GM18867 (cell line): ENCODE results near the gene ABHD16A.

Source experiments
- ATAC-seq: cut with Tn5 transposase; IDR thresholded peaks from one replicate; pipeline ENCODE4 v1.9.1; 2021; ENCODE audit warnings: mild to moderate bottlenecking, moderate library complexity; ENCODE audit not compliant: unreplicated experiment

ABHD16A gene

DNA sequence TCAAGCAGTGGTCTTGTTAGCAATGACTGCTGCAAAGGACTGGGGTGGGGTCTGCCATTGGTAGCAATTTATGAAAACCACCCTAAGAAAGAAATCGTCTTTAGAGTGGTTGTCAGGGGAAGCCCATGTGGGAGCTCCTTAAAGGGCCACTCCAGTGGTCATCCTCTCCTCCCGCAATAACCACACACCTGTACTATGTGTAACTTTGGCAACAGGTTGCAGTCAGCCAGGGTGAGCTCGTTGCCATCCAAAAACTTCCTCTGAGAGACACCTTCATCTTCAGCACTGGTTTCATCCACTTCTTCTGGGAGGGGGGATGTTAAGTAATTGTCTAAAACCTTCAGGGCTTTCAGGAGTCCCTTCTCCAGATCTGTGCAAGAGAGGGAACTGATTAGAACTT is 28.9 kb upstream of the ABHD16A start:
- no peak for ATAC-seq

DNA sequence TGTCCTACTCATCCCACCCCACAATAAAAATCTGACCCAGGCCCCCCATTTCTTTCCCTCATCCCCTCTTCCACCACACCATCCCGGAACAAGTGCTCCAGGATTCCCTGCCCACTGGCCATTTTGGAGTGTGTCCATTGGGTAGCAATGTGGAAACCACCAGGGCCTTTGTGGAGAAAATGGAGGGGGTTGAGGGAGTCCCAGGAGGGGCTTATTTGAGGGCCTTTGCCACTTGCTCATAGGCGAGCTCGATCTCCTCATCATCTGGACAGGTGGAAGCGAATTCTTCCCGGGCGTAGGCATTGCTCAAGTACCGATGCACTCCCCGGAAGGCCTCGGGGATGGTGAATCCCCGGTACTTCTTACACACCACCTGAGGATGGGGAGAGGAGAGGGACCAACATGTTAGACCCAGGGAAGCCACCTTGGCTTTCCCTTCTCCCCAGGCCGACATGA is 27.5 kb upstream of the ABHD16A start:
- ATAC-seq, result no peak

DNA sequence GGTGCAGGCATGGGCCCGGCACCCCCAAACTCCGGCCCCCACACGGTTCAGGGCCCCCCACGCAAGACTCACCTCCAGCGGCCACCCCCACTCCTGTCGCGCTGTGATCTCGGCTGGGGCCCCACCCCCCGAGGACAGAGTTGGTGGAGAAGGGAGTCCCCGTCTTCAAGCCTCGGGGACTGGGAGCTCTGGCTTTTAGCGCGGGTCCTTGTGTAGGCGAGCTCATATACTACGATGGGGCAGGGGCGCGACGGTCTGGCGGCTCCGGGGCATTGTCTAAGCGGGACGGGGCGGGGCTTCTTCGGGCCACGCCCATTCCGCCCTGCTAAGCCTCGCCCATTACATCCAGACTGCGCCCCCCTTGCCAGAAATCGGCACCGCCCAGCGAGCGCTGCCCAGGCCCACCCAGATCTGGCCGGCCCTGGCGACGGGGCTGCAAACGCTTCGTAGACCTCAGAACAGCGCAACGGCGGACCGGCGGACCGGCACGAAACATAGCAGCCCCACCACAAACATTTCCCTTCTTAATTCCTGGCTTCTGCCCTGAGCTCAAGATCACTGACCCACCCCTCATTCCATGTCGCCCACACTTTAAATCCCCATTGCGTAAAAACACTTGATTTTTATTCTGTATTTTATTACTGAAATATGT is 27.0 kb upstream of the ABHD16A start:
- peak; percentile 35 for ATAC-seq

DNA sequence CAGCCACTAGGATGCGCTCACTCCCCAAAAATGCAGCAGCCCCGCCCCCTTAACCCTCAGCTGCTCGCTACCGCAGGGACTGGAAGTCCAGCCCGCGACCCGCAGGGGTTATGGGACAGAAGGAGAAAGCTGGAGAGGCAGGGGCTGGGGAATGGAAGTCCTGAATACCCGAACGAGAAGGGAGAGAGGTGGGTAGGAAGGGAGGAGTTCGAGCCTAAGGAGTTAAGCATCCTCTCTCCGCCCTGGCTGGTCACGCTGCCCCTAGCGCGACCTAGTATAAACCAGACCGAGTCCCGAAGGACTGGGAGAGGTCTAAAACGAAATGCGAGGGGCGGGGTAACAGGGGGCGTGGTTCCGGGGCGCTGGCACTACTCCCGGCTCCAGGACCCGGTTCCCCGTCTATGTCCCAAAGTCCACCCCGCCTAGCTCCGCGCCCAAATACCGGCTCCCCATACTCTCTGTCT is 26.4 kb upstream of the ABHD16A start:
- peak; percentile 35 for ATAC-seq

DNA sequence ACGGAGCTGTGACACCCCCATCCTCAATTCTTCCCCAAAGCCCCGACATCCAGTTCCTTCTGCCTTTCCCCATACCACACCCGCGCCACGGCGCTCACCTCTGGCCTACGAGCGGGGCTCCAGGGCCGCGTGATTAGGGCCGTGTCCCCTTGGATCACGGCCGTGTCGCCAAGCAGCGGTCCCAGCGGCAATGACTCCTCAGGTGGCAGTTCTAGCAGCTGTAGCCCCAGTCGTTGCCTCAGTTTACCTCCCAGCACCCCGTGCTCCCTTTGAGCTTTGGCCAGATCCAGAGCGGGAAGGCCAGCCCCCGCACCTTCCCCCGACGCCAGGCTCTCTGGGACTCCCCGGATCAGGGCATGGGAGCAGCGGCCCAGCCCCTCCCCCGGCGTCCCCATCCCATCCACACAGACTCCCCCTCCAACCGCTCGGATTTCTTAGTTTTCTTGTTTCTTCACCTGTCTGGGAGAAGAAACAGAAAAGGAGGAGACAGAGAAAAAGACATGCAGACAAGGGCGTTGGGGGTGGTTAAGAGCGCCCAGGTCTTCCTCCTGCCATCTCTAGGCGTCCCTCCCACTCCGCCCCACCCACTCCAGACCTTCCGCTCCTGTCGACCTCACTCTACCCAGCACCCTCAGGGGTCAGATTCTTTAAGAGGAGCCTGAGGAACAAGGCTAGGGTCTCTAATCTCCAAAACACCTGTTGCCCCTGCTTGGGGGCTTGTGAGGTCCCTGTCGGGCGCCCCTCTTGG is 25.8 kb upstream of the ABHD16A start, which contains the start of gene DDAH2:
Gene DDAH2 (minus strand): TSS at position 533 of the 748 bp plus-strand sequence. CDS start 138 bp downstream, at position 395.
- ATAC-seq, result no peak

DNA sequence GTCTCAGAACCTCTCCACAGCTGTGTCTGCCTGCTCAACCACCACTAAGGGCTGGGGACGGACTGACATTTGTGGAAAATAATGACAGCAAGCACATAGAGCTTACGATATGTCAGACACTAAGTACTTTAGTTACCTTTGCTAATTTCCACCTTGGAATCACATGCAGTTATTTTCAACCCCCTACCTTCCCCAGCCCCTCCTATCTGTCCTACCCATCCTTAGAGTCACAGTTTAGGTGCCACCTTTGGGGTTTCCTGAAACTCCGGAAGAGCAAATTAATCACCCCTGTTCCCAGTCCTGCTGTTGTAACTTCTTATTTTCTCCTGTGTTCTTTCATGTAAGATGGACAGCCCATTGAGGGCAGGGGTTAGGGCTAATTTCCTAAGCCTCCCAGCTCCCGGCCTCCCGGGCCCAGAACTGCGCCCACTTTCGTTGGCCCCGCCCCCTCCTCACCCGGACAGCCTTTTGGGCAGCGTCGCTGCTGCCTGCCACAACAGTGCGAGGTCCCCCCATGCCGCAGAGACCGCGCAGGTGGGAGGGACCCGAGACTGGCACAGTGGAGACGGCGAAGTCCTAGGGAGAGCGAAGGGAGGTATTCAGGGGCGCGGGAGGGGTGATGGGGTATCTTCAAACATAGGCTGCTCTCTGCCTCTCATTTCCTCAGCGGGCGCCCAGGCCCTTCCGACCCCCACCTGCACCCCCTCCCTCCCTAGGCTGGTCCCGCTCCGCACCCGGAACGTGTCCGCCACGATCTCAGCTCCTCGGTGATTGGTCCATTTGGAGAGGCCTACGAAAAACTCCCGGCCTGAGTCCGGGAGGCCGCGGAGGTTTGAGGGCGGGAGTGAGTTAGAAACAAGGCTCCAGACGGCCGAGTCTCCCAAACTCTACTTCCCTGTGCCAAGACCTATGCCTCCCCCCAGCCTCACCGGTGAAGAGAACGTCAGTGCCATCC is 24.9 kb upstream of the ABHD16A start:
- no peak for ATAC-seq

DNA sequence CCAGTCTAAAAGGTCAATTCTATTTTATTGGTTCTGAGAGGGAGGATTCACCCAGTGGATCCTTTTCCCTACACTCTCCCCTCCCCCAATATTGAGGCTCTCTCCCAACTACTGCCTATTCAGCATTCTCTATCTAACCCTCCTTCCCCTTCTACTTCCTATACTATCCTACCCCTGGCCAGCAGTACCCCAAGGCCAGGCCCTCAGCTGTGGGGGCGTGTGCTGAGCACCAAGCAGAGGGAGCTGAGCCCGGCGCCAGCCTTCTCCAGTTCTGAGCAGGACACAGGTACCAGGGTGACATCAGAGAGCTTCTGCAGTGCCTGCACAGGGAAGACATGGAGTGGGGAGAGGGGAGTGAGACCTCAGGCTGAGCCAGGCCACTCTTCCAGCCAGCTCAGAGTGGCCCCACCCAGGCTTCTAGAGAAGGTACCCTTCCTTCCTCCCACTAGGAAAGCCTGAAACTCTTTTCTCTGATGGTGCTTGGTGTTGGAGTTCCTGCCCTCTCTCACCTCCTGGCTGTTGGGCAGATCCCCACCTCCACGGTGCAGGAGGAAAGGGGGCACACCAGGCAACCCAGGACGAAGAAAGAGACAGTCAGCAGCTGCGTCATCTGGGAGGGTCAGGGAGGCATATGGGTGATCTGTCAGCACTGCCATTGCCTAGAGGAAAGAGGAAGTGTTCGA is 24.1 kb upstream of the ABHD16A start:
- ATAC-seq, result peak; percentile 55

DNA sequence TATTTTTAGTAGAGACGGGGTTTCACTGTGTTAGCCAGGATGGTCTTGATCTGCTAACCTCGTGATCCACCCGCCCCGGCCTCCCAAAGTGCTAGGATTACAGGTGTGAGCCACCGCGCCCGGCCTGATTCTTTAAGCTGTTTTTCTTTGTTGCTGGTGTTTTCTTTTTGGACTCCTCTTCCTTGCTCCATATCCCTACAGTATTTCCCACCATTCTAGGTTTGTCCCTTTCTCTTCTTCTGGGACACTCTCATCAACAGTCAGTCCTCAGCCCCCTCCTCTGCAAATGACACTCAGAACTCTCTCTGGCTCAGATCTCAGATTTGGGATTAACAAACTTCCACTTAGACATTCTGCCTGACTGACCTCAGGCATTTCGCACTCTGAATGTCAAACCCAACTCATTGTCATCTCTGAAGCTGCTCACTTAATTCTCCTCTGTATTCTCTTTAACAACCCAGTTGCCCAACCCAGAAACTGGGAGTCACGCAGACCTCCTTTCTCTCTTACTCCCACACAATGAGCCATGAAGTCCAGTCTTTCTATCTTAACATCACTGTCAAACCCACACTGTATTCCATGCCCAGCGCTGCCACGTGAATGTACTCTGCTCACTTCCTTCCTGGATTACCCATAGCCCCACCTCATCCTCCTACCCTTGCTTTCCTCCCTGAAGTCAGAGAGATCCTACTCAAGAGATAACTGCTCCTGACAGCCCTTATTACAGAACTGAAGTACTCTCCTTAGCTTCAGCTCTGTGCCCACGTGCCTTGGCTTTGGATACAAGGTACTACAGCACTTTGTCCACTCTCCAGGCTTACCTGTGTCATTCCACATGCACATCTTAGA is 22.6 kb upstream of the ABHD16A start:
- no peak for ATAC-seq

DNA sequence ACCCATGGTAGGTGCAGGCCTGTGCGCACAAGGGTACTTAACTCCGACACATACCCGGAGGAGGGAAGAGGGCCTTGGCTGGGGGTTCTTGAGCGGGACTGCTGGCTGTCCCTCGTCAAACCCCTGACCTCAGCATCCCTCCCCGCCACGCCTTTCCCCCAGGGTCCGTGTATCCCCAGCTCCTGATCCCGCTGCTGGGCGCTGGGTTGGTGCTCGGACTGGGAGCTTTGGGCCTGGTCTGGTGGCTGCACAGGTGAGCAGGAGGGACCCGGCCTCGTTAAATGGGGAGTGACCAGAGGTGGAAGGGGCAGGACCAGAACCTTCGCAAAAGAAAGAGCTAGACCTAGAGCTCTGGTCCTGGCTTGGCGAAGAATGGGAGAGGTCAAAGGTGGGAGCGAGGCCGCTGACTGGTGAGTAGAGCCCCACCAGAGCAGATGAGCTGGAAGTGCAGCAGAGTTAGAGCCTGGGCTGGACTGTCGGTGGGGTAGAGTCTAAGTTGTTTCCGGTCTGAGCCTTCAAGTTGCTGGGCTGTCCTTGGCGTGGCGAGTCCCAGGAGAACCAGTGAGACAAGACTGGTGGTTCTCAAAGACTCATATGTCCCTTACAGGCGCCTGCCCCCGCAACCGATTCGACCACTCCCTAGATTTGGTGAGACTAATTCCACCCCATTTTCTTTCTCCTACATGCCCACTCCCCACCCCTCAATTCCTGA is 21.0 kb upstream of the ABHD16A start:
- no peak for ATAC-seq

DNA sequence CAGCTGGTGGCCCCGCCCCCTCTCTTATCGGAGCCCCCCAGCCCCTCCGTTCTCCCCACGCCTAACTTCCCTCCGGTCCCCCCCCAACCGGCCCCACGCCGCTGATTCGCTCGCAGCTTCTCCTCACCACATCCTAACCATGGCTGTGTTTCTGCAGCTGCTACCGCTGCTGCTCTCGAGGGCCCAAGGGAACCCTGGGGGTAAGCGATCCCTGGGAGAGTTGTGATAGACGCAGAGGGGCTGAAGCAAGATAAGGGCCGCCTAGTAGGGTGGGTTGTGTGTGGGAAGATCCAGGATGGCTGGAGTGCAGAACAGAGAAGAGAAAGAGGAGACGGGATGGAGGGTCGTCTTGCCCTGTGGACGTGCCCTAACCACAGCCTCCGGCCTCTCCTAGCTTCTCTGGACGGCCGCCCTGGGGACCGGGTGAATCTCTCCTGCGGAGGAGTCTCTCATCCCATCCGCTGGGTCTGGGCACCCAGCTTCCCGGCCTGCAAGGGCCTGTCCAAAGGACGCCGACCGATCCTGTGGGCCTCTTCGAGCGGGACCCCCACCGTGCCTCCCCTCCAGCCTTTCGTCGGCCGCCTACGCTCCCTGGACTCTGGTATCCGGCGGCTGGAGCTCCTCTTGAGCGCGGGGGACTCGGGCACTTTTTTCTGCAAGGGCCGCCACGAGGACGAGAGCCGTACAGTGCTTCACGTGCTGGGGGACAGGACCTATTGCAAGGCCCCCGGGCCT is 20.3 kb upstream of the ABHD16A start, which contains the start of gene MPIG6B:
Gene MPIG6B (plus strand): TSS at position 129 of the 735 bp plus-strand sequence. CDS start 11 bp downstream, at position 140.
- ATAC-seq, result no peak

DNA sequence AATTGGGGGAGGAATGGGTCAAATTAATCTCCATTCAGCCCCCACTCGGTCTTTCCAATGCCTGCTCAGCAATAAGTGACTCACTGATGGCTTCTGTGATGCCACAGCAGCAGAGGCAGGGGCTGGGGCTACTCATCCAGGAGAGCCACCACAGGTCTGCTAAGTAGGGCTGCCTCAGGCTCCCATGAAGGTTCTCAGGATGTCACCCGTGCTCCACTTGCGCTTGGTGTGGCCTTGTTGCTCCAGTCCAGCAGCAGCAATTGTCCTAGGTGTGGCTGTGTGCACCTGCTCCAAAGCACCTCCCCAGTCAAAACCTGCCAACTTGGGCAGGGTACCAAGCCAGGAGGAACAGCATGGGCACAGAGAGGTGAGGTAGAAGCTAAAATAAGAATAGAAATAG is 19.0 kb upstream of the ABHD16A start:
- no peak for ATAC-seq

DNA sequence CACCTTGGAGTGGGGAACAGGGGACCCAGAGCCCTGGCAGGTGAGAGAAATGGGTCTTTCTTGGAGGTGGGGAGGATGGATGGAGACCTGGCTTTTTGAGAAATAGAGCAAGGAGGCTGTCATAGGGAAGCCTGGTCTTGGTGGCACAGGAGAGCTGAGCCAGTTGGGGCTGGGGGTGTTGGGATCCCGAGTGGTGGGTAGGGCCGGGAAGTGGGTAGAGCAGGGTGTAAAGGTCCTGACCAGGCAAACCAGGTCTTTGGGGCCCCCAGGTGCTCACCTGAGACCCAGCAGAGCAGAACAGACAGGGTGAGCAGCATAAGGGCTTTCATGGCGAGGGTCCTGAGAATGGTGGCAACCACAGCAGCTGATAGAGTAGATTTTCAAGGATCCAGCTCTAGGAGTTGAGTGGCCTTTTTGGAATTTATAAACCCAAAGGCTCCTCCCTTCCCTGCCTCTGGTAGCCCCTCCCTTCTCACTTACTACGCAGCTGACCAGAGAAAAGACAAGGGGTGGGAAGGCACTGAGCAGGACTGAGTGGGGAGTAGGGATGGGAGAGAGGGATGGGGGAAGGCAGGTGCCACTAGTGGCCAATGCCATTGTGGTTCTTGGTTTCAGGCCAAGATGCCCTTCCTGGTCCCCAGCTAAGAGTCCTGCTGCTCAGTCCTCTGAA is 18.4 kb upstream of the ABHD16A start, which contains the start of gene LY6G6C:
Gene LY6G6C (minus strand): TSS at position 396 of the 670 bp plus-strand sequence. CDS start 67 bp downstream, at position 329.
- ATAC-seq, result no peak

DNA sequence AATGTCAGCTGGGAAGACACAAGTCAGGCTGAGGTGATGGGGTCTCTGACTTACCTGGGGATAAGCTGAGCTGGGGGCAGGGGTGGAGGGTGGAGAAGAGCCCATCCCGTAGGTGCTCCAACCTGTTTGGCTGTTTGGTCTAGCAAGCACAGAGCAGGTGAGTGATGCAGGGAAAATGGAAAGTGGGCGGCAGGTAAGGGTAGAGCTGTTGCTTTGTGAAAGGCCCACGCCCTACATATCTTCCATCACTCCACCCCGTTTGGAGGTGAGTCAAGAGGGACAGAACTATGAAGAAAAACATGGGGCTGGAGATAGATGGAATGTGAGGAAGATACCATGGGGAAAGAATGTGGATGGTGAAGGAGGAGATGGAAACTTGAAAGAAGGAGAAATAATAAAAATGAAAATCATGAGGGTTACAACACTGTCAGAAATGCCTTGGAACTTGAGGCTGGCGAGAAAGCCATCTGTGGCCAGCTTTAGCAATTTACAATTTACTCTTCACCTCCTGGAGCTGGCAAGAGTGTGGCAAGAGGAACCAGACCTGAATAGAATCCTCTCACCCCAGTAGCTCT is 17.2 kb upstream of the ABHD16A start:
- ATAC-seq, result no peak

DNA sequence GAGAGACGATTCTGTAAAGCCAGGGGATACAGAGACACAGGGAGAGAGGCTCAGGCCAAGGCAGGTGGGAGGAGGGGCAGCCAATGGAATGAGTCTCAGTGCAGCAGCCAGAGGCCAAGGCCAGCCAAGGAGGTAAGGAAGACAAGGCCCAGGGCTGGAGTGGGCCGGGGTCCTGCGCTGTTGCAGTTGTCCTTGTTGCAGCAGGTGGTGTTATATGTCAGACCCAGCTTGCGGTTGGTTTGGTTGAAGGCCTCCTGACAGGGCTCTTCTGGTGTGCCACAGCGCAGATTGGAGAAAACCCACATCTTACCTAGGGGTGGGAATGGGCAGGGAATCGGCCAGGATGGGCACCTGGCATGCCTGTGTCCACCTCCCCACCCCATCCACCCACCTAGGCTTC is 15.9 kb upstream of the ABHD16A start:
- no peak for ATAC-seq

DNA sequence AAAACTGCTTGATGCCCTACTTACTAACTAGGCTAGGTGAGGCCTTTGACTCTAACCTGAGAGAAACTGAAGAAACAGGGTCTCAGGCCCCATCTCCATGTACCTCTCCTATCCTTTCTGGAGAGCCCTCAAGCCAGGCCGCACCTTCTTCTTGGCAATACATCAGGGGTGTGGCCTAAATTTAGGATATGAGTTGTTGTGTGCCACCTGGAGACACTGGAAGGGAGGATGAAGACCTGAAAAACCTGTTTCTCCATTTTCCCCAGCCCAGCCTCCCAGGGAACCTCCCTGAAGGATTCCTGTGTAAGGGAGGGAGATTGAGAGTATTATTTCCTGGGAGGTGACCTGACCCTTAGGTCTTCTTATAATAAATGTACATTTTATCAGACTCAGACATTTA is 15.1 kb upstream of the ABHD16A start:
- ATAC-seq, result no peak

DNA sequence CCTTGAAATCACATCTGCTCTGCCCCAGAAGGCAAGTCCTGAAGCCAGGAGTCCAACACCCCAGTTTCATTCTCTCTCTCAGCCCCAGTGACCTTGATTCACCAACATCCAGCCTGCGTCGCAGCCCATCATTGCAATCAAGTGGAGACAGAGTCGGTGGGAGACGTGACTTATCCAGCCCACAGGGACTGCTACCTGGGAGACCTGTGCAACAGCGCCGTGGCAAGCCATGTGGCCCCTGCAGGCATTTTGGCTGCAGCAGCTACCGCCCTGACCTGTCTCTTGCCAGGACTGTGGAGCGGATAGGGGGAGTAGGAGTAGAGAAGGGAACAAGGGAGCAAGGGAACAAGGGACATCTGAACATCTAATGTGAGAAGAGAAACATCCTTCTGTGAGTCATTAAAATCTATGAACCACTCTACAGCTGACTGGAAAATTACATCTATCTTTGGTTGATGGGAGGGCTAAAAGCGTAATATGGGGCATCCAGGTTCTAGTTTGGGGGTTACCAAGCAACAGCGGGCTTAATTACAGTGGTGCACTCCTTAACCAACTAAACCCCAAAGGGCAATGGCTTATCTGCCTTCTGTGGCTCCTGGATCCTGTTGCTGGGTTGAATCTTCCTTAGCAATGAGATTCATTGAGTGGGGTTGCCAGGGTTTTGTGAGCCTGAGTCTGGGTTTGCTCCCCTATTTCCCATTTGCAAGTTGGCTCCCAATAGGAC is 14.5 kb upstream of the ABHD16A start:
- no peak for ATAC-seq
